ENCODE data around the gene NRCAM.
"Not testable (repeated sequence)": the region's sequence is repeated elsewhere in the genome, so short reads cannot be mapped to it uniquely, and the experiment has no call there.

The NRCAM gene

DNA sequence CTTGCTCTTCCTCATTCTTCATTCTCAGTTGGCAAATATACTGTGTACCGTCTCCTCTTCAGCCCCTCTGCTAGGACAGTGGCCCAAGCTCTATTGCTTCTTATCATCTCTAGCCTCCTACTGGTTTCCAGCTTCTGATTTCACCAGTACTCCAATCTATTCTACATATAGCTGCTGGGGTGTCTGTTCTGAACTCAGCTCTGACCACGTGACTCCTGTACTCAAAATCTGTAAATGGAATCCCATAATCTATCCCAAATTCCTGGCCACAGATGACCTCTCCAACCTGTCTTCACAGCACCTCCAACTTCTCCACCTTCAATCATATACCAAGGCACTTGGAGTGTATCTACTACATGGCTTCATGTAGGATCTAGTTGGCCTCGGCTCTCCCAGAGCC is 152.9 kb downstream of the NRCAM start:
- no peak for DNase-seq

DNA sequence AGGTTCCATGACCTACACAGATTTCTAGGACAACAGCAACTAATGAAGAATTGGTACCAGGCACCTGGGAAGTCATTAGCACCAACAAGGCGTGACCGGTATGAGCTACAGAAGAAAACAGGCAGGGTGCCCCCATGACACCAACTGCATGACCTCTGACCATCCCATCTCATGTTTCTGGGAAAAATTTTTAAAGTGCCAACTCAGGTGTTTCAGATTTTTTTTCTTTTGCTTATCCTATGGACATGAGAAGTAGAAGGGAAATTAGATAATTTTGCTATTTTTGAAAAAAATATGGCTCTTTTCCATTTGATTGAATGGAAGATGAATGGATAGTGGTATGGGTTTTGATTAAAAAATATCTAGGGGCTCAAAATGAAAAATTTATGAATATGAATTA is 154.8 kb downstream of the NRCAM start:
- no peak for DNase-seq

DNA sequence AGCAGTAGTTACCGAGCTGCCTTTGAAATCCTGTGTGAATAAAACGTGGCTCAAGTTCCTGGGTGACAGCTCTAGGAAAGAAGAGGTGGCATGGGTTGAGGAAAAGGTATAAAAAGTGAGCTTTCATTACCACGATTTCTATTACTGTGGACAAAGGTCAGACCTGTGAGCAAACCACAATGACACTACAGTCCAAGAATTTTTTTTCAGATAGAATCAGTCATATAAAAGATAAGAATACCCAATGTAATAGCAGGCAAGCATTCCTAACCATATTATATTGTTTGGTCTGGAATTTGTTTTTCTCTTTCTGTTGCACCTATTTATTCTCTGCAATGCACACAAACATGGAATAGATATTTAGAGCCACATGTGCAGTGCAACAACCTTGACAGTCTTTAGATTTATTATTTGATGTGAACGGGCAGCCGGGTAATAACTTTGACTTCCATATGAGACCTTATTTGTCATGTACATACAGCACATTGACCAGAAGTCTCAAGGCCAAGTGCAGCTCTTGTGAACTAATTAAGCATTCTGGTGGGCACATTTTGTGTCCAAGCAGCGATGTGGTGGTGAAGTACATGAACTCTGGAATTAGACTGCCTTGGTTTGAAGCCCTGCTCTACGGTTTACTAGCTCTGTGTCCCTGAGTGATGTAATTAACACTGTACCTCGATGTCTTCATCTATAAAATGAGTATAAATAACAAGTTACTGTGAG is 156.8 kb downstream of the NRCAM start:
- DNase-seq, result no peak

DNA sequence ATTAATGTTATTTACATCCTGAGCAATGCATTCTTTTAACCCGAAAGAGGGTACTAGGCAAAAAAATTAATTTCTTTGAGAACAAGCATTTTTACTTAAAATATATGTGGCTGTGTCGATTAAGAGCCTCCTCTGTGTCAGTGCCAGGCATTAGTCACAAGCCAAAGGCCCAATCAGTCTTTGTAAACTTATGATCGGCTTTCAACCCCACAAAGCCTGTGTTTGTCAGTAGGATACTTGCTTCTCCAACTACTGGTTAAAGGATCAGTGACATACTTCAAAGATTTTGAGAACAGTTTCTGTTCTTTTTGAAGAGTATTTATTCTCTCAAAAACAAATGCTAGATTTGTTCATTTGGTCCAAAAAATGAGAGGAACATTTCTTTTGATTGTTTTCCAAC is 159.3 kb downstream of the NRCAM start:
- no peak for DNase-seq

DNA sequence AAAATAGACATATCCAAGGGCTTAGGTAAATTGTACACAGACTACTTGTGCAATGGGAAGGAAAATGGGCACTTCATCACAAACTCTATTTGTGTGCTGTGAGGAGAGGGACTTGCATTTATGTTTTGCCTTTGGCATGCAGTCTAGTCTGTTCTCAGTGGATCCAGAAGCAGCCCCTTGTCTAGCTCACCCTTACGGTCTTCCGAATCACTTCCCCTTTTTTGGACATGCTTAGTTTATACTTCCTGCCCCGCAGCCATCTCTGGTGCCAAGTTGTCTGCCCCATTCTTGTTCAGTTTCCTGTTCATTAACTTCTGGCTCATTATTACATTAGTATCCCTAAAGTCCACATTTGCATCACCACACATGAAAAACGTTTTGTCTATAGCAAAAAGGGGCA is 161.6 kb downstream of the NRCAM start:
- peak; percentile 19 to 38 (median 27) for DNase-seq

DNA sequence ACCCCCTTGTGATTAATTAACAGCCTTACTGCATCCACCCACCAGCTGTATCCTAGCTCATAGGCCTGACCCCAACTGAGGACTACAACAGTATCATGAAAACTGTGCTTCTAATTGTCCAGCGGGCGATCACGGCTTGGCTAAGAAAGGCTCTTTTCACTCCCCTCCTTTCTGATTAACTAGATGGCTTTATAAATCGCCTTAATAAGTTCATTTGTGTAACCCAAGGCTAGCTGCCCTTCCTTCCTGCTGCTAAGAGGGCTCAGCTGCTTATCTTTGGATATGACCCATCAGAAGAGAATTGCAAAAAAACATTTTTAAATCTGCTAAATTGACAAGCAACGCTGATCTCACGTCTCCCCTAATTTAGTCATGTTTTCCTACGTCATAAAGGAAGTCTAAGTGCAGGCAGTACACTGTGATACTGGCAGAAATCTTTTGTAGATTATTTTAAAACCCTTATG is 163.1 kb downstream of the NRCAM start:
- no peak for DNase-seq

GRCh38 chr7:108292541-108292940 is 163.7 kb downstream of the NRCAM start:
- no peak for DNase-seq

- DNase-seq, result no peak
Measured at GRCh38 chr7:108291791-108292440, 164.3 kb downstream of the NRCAM start.

- DNase-seq, result no peak
Measured at GRCh38 chr7:108291152-108291508, 165.1 kb downstream of the NRCAM start.

- no peak for DNase-seq
Measured at GRCh38 chr7:108290459-108291151, 165.6 kb downstream of the NRCAM start.

GRCh38 chr7:108289852-108290251 is 166.4 kb downstream of the NRCAM start:
- DNase-seq, result no peak

DNA sequence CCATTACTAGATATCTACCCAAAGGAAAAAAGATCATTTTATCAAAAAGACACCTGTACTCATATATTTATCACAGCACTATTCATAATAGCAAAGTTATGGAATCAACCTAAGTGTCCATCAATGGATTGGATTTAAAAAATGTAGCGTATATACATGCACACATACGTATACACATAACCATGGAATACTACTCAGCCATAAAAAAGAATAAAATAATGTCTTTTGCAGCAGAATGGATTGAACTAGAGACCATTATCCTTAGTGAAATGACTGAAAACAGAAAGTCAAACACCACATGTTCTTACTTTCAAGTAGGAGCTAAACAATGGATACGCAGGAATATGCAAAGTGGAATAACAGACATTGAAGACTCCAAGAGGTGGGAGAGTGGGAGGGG is 168.4 kb downstream of the NRCAM start:
- DNase-seq, result no peak

GRCh38 chr7:108286290-108286904 is 169.8 kb downstream of the NRCAM start:
- DNase-seq, result no peak

- no peak for DNase-seq
Measured at GRCh38 chr7:108285778-108286177, 170.5 kb downstream of the NRCAM start.

- no peak for DNase-seq
Measured at GRCh38 chr7:108285003-108285368, 171.2 kb downstream of the NRCAM start.

DNA sequence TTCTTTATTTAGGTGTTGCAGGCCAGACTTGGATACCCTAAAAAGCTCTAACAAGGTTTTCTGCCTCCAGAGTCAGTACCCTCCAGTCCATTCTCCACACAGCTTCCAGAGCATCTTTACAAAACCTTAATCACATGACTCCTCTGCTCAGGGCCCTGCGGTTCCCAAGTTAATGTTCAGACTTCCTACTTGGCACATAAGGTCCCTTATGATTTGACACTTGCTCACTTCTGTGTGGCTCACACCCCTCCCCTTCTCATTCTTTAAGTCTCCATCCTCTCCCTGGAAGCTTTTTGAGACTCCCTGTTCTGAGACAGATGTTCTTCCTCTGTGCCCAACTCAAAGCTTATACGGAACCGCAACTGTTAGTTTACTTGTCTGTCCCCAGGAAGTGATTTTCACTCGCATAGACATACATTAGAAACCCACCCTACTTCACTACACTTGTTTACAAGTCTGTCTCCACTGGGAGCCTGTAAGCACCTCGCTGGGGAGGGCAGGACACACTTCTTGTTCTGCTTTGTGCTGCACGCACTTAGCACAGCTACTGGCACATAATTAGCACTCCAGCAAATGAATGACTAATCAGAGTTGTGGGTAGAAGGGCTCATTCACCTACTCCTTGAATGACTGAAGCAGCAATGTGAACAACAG is 171.8 kb downstream of the NRCAM start:
- DNase-seq, result no peak

GRCh38 chr7:108283252-108283651 is 173.0 kb downstream of the NRCAM start:
- no peak for DNase-seq

DNA sequence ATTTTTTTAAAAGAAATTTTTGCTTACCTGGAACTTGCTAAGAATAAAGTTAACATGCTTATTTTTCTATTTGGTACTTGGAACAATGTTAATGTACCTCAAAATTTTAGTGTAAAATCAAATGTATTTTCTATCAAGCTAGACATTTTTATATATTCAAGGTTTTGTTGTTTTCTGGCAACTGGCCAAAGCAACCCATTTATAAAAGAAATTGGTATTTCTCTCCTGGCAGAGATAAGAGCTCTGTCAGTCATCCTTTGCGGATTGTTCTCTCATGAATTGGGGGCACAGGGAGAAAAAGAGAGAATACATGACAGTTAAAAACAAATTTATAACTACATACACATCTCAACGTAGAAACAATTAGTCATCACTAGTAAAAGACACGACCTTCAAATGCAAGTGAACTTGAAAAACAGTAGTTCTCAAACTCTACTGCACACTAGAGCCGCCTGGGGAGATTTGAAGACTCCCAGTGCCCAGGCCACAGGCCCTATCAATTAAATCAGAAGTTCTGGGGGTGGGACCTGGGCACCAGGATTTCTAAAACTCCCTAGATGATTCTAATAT is 173.7 kb downstream of the NRCAM start:
- DNase-seq, result no peak

GRCh38 chr7:108280136-108280535 is 176.1 kb downstream of the NRCAM start:
- no peak for DNase-seq

DNA sequence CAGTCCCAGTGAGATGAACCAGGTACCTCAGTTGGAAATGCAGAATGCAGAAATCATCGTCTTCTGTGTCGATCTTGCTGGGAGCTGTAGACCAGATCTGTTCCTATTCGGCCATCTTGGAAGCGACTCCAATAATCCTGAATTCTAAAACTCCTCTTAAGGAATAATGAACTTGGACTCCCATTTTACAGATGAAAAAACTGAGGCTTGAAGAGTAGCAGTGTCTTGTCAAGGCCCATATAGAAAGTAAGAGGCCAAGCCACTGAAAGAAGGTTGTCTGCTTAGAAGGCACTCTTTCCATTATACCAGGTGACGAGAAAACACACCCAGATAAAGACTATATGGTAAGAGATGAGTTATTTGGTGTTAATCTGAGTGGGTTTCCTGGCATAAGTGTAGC is 177.5 kb downstream of the NRCAM start:
- DNase-seq, result no peak

DNA sequence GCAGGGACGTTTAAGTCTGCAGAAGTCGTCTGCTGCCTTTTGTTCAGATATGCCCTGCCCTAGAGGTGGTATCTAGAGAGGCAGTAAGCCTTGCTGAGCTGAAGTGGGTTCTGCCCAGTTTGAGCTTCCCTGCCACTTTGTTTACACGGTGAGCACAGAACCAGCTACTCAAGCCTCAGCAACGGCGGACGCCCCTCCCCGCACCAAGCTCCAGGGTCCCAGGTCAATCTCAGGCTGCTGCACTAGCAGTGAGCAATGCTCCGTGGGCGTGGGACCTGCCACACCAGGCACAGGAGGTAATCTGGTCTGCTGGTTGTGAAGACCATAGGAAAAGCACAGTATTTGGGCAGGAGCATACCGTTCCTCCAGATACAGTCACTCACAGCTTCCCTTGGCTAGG is 178.0 kb downstream of the NRCAM start:
- DNase-seq, result no peak

DNA sequence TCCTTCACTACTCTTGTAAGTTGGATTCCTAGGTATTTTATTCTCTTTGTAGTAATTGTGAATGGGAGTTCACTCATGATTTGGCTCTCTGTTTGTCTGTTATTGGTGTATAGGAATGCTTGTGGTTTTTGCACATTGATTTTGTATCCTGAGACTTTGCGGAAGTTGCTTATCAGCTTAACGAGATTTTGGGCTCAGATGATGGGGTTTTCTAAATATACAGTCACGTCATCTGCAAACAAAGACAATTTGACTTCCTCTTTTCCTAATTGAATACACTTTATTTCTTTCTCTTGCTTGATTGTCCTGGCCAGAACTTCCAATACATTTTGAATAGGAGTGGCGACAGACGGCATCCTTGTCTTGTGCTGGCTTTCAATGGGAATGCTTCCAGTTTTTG is 181.8 kb downstream of the NRCAM start:
- not testable (repeated sequence) for DNase-seq

- not testable (repeated sequence) for DNase-seq
Measured at GRCh38 chr7:108272891-108273290, 183.3 kb downstream of the NRCAM start.

Measured in suppressor macrophage treated with lipopolysaccharide for 1 hour (primary cell).